Measurements from ENCODE around the gene CALML6.
"Not testable (repeated sequence)": the region's sequence is repeated elsewhere in the genome, so short reads cannot be mapped to it uniquely, and the experiment has no call there.

The CALML6 gene

GRCh38 chr1:1883092-1883873 is 31.8 kb upstream of the CALML6 start:
- peak; percentile 38 for DNase-seq (ENCODE audit: low read depth)
- no peak overlapping the region for H3K4me3 ChIP-seq (ENCODE audit: low read length)
- no peak for TF ChIP-seq CTCF (conservative IDR thresholded peaks at IDR 0.05; ENCODE audit: low read length)

- DNase-seq (ENCODE audit: low read depth); H3K4me3 ChIP-seq (ENCODE audit: low read length): not testable (repeated sequence)
These were observed 31.2 kb upstream of the CALML6 start for GRCh38 chr1:1883890-1884289.

GRCh38 chr1:1889090-1889750 is 25.8 kb upstream of the CALML6 start:
- TF ChIP-seq CTCF (conservative IDR thresholded peaks at IDR 0.05; ENCODE audit: low read length) = no peak
- DNase-seq (ENCODE audit: low read depth) = peak; percentile 16
- H3K4me3 ChIP-seq (ENCODE audit: low read length) = peak overlapping the region; percentile 74

GRCh38 chr1:1889847-1890505 is 25.1 kb upstream of the CALML6 start:
- peak; percentile 56 for DNase-seq (ENCODE audit: low read depth)
- H3K4me3 ChIP-seq (ENCODE audit: low read length) = peak overlapping the region; percentile 74
- no peak for TF ChIP-seq CTCF (conservative IDR thresholded peaks at IDR 0.05; ENCODE audit: low read length)

- H3K4me3 ChIP-seq (ENCODE audit: low read length) = peak within 1 kb of the TSS; percentile 74
- DNase-seq (ENCODE audit: low read depth) = peak; percentile 88
- TF ChIP-seq CTCF (conservative IDR thresholded peaks at IDR 0.05; ENCODE audit: low read length) = no peak
These were observed 24.3 kb upstream of the CALML6 start, which contains the start of gene GNB1 for GRCh38 chr1:1890506-1891348. TSS of gene GNB1 (minus strand) at chr1:1891087. CDS start at chr1:1825453, 65,634 bp downstream.

- H3K4me3 ChIP-seq (ENCODE audit: low read length) = peak overlapping the region; percentile 74
- DNase-seq (ENCODE audit: low read depth) = peak; percentile 70
- no peak for TF ChIP-seq CTCF (conservative IDR thresholded peaks at IDR 0.05; ENCODE audit: low read length)
These were observed 23.5 kb upstream of the CALML6 start for GRCh38 chr1:1891349-1892078.

Measured in AG10803 (cell line).